Measurements from ENCODE around the gene EIF5A2. TPM values are rescaled to one million over a fixed set of nuclear protein-coding genes. Genes with fewer than 3 reads are reported as not detected.

EIF5A2 gene
- total RNA-seq, 1 donor from 2014 or later, result 6.0 TPM

DNA sequence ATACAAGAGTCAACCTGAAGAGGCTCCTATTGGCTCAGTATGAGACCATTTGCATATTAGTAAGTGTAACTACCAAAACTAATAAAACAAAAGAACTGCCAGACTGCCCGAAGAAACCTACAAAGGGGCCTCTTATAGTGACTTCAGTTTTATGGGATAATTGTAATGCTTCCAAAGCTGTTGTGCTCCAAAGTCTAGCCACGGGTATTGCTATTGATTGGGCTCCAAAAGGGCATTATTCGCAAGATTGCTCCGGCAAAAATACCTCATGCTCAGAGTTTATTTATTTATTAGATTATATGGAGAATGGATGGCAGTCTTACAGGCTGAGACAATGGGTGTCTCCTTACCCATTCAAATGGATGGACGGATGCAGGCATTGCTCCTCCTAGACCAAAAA, 49.8 kb downstream of the EIF5A2 start:
- peaks cover 13% of the 10 kb centered on the region for H3K4me1 Mint-ChIP-seq
- no peak overlapping the region for H3K27ac Mint-ChIP-seq (ENCODE audit: unreplicated experiment)
- H3K36me3 Mint-ChIP-seq (ENCODE audit: low read depth), result no peaks in the 10 kb centered on the region
- TF ChIP-seq, protein P1, sequence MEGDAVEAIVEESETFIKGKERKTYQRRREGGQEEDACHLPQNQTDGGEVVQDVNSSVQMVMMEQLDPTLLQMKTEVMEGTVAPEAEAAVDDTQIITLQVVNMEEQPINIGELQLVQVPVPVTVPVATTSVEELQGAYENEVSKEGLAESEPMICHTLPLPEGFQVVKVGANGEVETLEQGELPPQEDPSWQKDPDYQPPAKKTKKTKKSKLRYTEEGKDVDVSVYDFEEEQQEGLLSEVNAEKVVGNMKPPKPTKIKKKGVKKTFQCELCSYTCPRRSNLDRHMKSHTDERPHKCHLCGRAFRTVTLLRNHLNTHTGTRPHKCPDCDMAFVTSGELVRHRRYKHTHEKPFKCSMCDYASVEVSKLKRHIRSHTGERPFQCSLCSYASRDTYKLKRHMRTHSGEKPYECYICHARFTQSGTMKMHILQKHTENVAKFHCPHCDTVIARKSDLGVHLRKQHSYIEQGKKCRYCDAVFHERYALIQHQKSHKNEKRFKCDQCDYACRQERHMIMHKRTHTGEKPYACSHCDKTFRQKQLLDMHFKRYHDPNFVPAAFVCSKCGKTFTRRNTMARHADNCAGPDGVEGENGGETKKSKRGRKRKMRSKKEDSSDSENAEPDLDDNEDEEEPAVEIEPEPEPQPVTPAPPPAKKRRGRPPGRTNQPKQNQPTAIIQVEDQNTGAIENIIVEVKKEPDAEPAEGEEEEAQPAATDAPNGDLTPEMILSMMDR (conservative IDR thresholded peaks at IDR 0.05), result no peak
- DNase-seq (ENCODE audit: low read depth, low spot score), result no peak
- H3K9me3 Mint-ChIP-seq, result no peaks in the 10 kb centered on the region
- no peak overlapping the region for H3K4me3 Mint-ChIP-seq
- no peaks in the 10 kb centered on the region for H3K27me3 Mint-ChIP-seq (ENCODE audit: low read depth)

DNA sequence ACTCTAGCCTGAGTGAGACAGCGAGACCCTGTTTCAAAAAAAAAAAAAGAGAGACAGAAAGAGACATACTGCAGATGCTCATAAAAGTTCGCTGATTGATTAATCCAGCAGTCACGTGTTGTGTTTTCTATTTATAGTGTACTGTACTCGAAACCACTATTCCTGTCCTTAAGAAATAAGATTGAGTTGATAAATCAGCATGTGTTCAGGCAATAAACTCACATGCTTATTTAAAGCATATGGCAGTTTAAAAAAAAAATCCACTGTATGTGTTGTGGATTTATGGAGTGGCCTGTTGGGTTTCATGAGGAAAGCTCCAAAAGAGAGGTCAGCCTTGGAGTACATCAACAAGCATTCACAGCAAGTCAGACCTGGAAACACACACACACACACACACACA, 56.1 kb downstream of the EIF5A2 start:
- DNase-seq (ENCODE audit: low read depth, low spot score), result no peak
- peaks cover 2% of the 10 kb centered on the region for H3K27me3 Mint-ChIP-seq (ENCODE audit: low read depth)
- TF ChIP-seq, protein P1 (conservative IDR thresholded peaks at IDR 0.05), result no peak
- no peaks in the 10 kb centered on the region for H3K9me3 Mint-ChIP-seq
- no peak overlapping the region for H3K27ac Mint-ChIP-seq (ENCODE audit: unreplicated experiment)
- H3K4me3 Mint-ChIP-seq, result no peak overlapping the region
- H3K4me1 Mint-ChIP-seq, result no peaks in the 10 kb centered on the region
- H3K36me3 Mint-ChIP-seq (ENCODE audit: low read depth), result no peaks in the 10 kb centered on the region

DNA sequence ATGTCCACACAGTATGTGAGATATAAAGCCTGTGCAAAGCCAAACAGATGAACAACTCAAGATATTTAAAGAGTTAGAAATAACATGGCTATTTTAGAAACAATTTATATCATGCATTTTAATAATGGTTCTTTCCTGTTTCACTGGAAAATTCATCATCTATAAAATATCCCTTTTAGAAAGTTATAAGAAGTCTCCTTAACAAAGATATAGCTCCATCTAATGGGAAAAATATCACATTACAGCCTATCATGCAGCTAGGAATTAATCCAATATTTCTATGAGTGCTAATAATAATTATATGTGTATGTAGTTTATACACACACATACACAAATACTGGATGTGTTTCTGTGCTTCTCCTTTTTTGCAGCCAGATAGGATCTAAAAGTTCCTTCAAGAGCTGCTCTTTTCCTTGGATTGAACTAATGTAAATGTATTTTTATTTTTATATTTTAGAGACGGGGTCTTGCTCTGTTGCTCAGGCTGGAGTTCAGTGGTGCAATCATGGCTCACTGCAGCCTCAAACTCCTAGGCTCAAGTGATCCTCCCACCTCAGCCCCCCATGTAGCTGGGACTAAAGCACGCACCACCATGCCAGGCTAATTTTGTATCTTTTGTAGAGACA, 60.0 kb downstream of the EIF5A2 start:
- H3K36me3 Mint-ChIP-seq (ENCODE audit: low read depth), result no peaks in the 10 kb centered on the region
- H3K27me3 Mint-ChIP-seq (ENCODE audit: low read depth), result peaks cover 2% of the 10 kb centered on the region
- no peak overlapping the region for H3K4me3 Mint-ChIP-seq
- no peaks in the 10 kb centered on the region for H3K9me3 Mint-ChIP-seq
- DNase-seq (ENCODE audit: low read depth, low spot score), result no peak
- no peaks in the 10 kb centered on the region for H3K4me1 Mint-ChIP-seq
- H3K27ac Mint-ChIP-seq (ENCODE audit: unreplicated experiment), result no peak overlapping the region
- TF ChIP-seq, protein P1 (conservative IDR thresholded peaks at IDR 0.05), result peak; percentile 62

DNA sequence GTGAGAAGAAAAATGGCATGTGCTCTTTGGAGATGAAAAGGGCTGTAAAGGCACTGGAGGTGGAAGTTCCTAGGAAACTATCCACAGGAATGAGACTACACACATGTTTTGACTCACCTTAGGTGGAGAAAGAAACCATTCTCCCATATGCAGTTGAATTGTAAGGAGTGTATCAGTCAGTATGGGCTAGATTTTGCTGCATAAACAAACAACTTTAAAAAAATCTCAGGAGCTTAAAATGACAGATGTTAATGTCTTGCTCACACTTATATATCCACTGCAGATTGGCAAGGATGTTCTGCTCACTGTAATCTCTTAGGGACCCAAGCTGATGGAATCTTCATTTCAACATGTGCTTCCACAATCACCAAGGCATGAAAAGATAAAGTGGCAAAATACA, 64.1 kb downstream of the EIF5A2 start:
- Mint-ChIP-seq H3K9me3 (no peaks in the 10 kb centered on the region), H3K27me3 (ENCODE audit: low read depth) (no peaks in the 10 kb centered on the region), H3K36me3 (ENCODE audit: low read depth) (no peaks in the 10 kb centered on the region), H3K27ac (ENCODE audit: unreplicated experiment) (no peak overlapping the region), H3K4me1 (peaks cover 13% of the 10 kb centered on the region), H3K4me3 (no peak overlapping the region)
- no peak for DNase-seq (ENCODE audit: low read depth, low spot score)
- TF ChIP-seq, protein P1 (conservative IDR thresholded peaks at IDR 0.05), result no peak

DNA sequence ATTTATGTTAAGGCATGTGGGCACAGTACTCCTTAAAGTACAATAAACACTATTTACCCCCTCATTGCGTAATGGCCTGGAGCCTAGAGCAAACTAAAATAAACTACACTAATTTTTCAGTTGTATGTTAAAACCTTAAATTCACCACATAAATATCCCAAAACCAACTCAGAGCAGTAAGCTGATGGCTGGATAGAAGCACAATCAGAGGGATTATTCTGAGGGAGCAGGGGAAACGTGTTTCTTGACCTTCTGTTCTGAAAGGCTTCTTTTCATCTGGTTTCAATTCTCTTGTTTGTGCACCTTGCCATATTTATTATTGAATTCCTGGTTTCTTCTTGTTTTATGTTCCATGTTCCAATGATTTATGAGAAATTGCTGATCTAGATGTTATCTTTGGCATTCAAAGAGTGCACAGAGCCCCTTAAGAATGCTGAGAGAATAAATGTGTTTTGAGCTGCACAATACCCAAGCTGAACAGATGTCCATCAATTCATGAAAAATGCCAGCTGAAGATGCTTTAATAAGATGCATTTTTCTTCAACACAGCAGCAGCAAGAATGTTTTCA, 68.1 kb downstream of the EIF5A2 start:
- TF ChIP-seq, protein P1 (conservative IDR thresholded peaks at IDR 0.05), result no peak
- no peaks in the 10 kb centered on the region for H3K9me3 Mint-ChIP-seq
- no peaks in the 10 kb centered on the region for H3K27me3 Mint-ChIP-seq (ENCODE audit: low read depth)
- no peak for DNase-seq (ENCODE audit: low read depth, low spot score)
- H3K4me3 Mint-ChIP-seq, result no peak overlapping the region
- no peaks in the 10 kb centered on the region for H3K36me3 Mint-ChIP-seq (ENCODE audit: low read depth)
- H3K27ac Mint-ChIP-seq (ENCODE audit: unreplicated experiment), result no peak overlapping the region
- H3K4me1 Mint-ChIP-seq, result peaks cover 23% of the 10 kb centered on the region

Measured in neural crest cell (in vitro differentiated cells).